Stomach smooth muscle (tissue), 2 donors: ENCODE measurements around the gene ZNF552.
A peak's percentile ranks its signal among the peaks of the same experiment; 100 is the strongest.
"Not testable (repeated sequence)": the region's sequence is repeated elsewhere in the genome, so short reads cannot be mapped to it uniquely, and the experiment has no call there.

Source experiments
- H3K27ac ChIP-seq: one replicate; pipeline ENCODE4 v1.7.0; 2013; ENCODE audit warnings: mild to moderate bottlenecking, low read length, inconsistent platforms
- H3K27me3 ChIP-seq, 2 donors: one replicate each; pipeline ENCODE4 v1.7.0; 2013; ENCODE audit warnings: low read length in 2 of 2; ENCODE audit not compliant: insufficient read depth in 2 of 2, control insufficient read depth in 1 of 2
- H3K36me3 ChIP-seq, 2 donors: one replicate each; pipeline ENCODE4 v1.7.0; 2013; ENCODE audit warnings: low read length in 2 of 2; ENCODE audit not compliant: control insufficient read depth in 2 of 2, insufficient read depth in 2 of 2
- H3K4me1 ChIP-seq: one replicate; pipeline ENCODE4 v1.7.0; 2013; ENCODE audit warnings: low read length; ENCODE audit not compliant: control insufficient read depth, insufficient read depth
- H3K4me3 ChIP-seq, 2 donors: one replicate each; pipeline ENCODE4 v1.7.0; 2013; ENCODE audit warnings: low read length in 2 of 2
- H3K9ac ChIP-seq, 2 donors: one replicate each; pipeline ENCODE4 v1.7.0; 2013; ENCODE audit warnings: low read length in 2 of 2, mild to moderate bottlenecking in 1 of 2
- H3K9me3 ChIP-seq, 2 donors: one replicate each; pipeline ENCODE4 v1.7.0; 2013; ENCODE audit warnings: low read length in 2 of 2; ENCODE audit not compliant: control insufficient read depth in 2 of 2
- donor health status: healthy.
- donor health status: Pancreatic carcinoma.

Gene ZNF552

DNA sequence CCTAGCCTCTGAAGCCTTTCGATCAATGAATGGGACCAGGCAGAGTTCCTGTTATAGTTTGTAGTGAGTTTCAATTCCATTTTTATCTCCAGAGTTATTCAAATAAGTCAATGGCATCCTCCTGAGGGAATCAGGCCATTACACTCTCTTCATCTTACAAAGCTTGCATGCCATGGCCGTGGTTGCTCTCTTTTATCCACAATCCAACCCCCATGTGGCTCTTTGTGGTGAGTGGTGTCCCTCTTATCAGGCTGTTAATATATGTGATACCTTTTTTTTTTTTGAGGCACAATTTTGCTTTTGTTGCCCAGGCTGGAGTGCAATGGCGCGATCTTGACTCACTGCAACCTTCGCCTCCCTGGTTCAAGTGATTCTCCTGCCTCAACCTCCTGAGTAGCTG, 22.3 kb upstream of the ZNF552 start:
- not testable (repeated sequence) for H3K4me1 ChIP-seq, H3K9me3 ChIP-seq, H3K4me3 ChIP-seq, H3K27me3 ChIP-seq, H3K27ac ChIP-seq, H3K9ac ChIP-seq
- peaks cover 3 to 11% of the 10 kb centered on the region in 2 donors for H3K36me3 ChIP-seq

DNA sequence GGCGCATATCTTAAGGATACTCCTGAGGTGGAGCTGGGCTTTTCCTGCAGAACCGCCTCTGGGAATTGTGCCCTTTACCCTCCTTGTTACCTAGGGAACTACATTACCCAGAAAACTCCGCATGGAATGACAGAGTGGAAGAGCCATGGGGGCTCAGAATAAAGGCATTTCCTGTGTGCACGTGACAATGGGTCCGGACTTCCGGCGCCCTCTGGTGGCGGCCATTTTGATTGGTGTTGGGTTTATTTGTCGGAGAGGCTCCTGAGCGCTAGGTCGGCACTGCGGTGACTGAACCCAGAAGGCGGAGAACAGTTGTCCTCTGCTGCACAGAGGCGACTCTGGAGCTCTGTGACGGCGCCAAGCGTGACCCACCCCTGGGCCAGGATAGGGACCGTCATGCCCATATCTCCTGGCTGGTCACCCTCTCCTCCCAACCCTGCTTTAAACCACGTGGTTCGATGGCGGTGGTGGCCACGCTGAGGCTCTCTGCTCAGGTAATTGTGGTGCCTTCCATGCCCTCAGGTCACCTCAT, 15.4 kb upstream of the ZNF552 start, which contains the start of gene ZNF587B:
ZNF587B (plus strand) TSS at position 229 of the 532 bp plus-strand sequence; CDS start at position 459, 230 bp downstream.
- H3K9me3 ChIP-seq = peaks cover 0 to 3% of the 10 kb centered on the region in 2 donors
- H3K36me3 ChIP-seq = no peaks in the 10 kb centered on the region
- peak within 1 kb of the TSS; percentile 60 to 70 for H3K9ac ChIP-seq
- H3K27ac ChIP-seq = peak within 1 kb of the TSS; percentile 67
- H3K4me3 ChIP-seq = peak within 1 kb of the TSS; percentile 82 to 92
- no peaks in the 10 kb centered on the region for H3K4me1 ChIP-seq
- no peaks in the 10 kb centered on the region for H3K27me3 ChIP-seq

DNA sequence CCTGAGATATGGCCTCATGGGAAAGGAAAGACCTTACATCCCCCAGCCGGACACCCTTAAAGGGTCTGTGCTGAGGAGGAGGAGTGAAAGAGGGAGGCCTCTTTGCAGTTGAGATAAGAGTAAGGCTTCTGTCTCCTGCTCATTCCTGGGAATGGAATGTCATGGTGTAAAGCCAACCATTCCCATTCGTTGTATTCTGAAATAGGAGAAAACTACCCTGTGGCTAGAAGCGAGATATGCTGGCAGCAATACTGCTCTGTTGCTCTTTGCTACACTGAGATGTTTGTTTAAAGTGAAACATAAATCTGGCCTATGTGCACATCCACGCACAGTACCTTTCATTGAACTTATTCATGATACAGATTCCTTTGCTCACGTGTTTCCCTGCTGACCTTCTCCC, 14.6 kb upstream of the ZNF552 start:
- no peaks in the 10 kb centered on the region for H3K36me3 ChIP-seq
- H3K4me1 ChIP-seq = no peaks in the 10 kb centered on the region
- no peak overlapping the region for H3K27ac ChIP-seq
- no peak overlapping the region for H3K4me3 ChIP-seq
- no peak overlapping the region for H3K9ac ChIP-seq
- H3K9me3 ChIP-seq = peaks cover 0 to 3% of the 10 kb centered on the region in 2 donors
- H3K27me3 ChIP-seq = no peaks in the 10 kb centered on the region

DNA sequence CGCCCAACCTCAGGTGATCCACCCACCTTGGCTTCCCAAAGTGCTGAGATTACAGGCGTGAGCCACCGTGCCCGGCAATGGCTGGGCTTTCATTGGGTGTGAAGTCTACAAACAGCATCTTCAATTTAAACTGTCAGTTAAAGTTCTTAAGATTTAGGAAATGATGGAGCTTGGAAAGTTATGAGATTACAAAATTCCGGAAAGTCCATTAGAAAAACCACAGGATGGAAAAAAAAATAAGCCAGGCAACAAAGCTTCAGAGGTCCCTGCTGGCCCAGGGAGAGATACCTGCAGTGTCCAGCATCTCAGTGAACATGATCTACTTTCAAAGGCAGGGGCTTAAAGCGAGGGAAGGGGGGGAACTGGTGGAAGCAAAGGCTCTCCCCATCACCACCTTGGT, 10.8 kb upstream of the ZNF552 start:
- H3K4me1 ChIP-seq = peaks cover 3% of the 10 kb centered on the region

DNA sequence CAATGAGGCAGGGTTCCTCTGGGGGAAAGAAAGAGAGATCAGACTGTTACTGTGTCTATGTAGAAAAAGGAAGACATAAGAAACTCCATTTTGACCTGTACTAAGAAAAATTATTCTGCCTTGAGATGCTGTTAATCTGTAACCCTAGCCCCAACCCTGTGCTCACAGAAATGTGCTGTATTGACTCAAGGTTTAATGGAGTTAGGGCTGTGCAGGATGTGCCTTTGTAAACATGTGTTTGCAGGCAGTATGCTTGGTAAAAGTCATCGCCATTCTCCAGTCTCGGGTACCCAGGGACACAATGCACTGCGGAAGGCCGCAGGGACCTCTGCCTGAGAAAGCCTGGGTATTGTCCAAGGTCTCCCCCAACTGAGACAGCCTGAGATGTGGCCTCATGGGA, 8.9 kb upstream of the ZNF552 start:
- not testable (repeated sequence) for H3K4me1 ChIP-seq, H3K27ac ChIP-seq, H3K9ac ChIP-seq, H3K27me3 ChIP-seq, H3K9me3 ChIP-seq, H3K4me3 ChIP-seq, H3K36me3 ChIP-seq

More for the DNA sequence above, 10.8 kb upstream of the ZNF552 start:
- no peaks in the 10 kb centered on the region for H3K36me3 ChIP-seq
- H3K27me3 ChIP-seq = no peaks in the 10 kb centered on the region
- H3K4me3 ChIP-seq = no peak overlapping the region
- no peak overlapping the region for H3K27ac ChIP-seq
- peaks cover 0 to 3% of the 10 kb centered on the region in 2 donors for H3K9me3 ChIP-seq
- no peak overlapping the region for H3K9ac ChIP-seq

DNA sequence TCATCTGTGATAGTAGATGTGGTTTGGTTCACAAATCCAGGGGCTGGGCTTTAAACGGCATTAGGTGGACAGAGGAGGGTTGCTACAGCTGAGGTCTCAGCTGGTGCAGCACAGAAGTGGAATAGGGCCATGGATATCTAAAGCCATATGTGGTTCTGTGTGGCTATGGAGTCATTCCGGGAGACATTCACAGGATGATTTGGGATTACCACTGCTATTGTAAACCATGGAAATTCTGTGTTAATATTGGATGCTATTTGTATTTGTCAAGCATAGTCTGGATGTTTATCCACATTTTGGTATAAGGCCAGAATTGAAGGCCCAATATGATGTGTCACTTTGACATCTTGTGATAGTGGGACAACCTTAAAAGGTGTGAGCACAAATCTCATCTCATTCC, 8.4 kb upstream of the ZNF552 start:
- H3K36me3 ChIP-seq, H3K27ac ChIP-seq, H3K27me3 ChIP-seq, H3K4me1 ChIP-seq, H3K4me3 ChIP-seq, H3K9ac ChIP-seq, H3K9me3 ChIP-seq: not testable (repeated sequence)

DNA sequence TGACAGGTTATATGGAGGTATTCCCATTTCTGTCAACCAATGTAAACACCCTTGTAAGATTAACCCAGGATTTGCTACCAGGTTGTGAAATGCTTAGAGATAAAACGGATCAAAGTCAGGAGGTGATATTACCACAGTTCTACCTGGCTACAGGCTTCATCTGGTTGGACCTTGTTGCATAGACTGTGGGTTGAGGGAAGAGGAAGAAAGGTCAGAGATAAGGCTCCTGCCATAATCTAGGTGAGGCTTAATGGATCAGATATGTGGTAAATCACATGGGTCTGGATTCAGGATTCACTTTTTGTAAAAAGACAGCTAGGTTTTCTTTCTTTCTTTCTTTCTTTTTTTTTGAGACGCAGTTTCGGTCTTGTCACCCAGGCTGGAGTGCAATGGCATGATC, 6.8 kb upstream of the ZNF552 start:
- H3K4me1 ChIP-seq, H3K9ac ChIP-seq, H3K36me3 ChIP-seq, H3K27me3 ChIP-seq, H3K4me3 ChIP-seq, H3K27ac ChIP-seq, H3K9me3 ChIP-seq: not testable (repeated sequence)

DNA sequence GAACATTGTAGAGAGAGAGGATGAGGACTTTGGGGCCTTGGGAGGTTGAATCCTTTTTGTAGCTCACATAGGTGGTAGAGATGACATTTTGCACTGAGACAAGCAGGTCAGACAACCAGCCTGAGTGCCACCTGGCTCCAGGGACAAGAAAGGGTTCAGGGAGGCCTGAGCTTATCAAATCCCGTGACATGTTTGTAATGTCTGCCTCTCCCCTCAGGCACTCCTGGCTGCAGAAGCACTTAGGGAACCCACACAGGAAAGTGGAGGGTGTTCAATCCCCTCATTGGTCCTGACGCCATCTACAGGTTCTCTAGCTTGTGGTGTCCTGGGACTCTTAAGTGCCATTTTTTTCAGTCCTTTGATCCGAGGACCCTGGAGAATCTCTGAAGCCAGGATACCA, 6.4 kb upstream of the ZNF552 start:
- not testable (repeated sequence) for H3K27ac ChIP-seq, H3K4me1 ChIP-seq, H3K9ac ChIP-seq

DNA sequence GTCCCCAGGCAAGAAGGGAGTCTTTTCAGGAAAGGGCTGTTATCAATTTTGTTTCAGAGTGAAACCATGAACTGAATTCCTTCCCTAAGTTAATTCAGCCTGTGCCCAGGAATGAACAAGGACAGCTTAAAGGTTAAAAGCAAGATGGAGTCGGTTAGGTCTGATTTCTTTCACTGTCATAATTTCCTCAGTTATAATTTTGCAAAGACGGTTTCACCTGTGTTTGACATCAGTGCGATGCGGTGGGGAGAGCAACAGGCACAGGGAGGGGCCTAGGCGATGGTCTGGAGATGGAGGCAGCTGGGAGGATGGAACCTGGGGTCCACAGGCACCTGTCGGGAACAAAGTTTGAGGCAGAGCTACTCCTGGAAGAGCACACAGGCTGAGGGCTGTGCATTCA, 5.9 kb upstream of the ZNF552 start:
- Histone ChIP-seq H3K4me1 (peaks cover 7% of the 10 kb centered on the region), H3K27ac (no peak overlapping the region), H3K27me3 (no peaks in the 10 kb centered on the region), H3K9ac (peak overlapping the region; percentile 92 to 97), H3K36me3 (peaks cover 0 to 2% of the 10 kb centered on the region in 2 donors), H3K4me3 (peak overlapping the region; percentile 84 to 99), H3K9me3 (no peaks in the 10 kb centered on the region)

More for the DNA sequence above, 6.4 kb upstream of the ZNF552 start:
- H3K36me3 ChIP-seq, H3K9me3 ChIP-seq, H3K27me3 ChIP-seq, H3K4me3 ChIP-seq: not testable (repeated sequence)

DNA sequence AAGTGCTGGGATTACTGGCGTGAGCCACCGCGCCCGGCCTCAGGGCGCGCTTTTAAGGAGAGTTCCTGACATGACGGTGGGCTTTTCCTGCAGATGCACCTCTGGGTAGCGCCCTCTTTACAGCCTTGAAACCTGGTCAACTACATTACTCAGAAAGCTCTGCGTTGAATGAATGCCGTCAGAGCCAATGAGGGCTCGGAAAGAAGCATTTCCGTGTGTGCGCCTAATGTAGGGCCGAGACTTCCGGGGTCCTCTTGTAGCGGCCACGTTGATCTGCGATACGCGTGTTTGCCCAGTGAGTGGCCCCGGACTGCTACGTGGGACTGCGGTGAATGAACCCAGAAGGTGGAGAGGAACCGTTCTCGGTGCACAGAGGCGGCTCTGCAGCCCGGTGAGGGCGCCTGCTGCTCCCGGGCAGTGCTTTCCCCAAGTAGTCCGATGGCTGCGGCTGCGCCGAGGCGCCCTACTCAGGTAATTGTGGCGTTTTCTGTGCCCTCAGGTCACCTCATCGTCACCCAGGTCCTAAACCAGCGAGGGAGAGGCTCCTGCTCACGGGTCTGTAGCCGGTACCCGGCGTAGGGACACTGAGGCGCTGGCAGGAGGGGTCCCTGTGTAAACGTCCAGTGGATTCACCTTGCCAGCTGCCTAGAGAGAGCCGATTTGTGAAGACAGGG, 4.9 kb upstream of the ZNF552 start:
- no peaks in the 10 kb centered on the region for H3K9me3 ChIP-seq
- H3K36me3 ChIP-seq = peaks cover 0 to 2% of the 10 kb centered on the region in 2 donors
- H3K4me3 ChIP-seq = peak overlapping the region; percentile 84 to 99
- peak overlapping the region; percentile 92 to 97 for H3K9ac ChIP-seq
- H3K27ac ChIP-seq = peak overlapping the region; percentile 41
- H3K4me1 ChIP-seq = peaks cover 10% of the 10 kb centered on the region
- no peaks in the 10 kb centered on the region for H3K27me3 ChIP-seq

DNA sequence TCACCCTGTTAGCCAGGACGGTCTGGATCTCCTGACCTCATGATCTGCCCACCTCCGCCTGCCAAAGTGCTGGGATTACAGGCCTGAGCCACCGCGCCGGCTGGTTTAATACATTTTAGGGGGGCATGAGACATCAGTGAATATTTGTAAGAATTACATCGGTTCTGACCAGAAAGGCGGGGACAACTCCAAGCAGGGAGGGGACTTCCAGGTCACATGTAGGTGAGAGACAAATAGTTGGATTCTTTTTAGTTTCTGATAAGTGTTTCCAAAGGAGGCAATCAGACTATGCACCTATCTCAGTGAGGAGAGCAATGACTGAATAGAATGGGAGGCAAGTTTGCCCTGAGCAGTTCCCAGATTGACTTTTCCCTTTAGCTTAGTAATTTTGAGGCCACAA, 3.7 kb upstream of the ZNF552 start:
- Histone ChIP-seq H3K36me3 (peaks cover 0 to 2% of the 10 kb centered on the region in 2 donors), H3K27ac (no peak overlapping the region), H3K4me1 (peaks cover 14% of the 10 kb centered on the region), H3K27me3 (no peaks in the 10 kb centered on the region), H3K9ac (no peak overlapping the region), H3K9me3 (no peaks in the 10 kb centered on the region), H3K4me3 (no peak overlapping the region)
